Myometrial cell (primary cell): ENCODE data around the gene FAM237A. TPM values are rescaled to one million over a fixed set of nuclear protein-coding genes. Genes with fewer than 3 reads are reported as not detected.

Source experiments
- total RNA-seq: library from RNA; depleted of rRNA; stranded (reverse); fragments of >200 nt; gene quantifications from 2 replicates; pipeline ENCODE4 v1.2.3, GENCODE V29; 2015

FAM237A gene
- total RNA-seq, result not detected in 2 replicates

DNA sequence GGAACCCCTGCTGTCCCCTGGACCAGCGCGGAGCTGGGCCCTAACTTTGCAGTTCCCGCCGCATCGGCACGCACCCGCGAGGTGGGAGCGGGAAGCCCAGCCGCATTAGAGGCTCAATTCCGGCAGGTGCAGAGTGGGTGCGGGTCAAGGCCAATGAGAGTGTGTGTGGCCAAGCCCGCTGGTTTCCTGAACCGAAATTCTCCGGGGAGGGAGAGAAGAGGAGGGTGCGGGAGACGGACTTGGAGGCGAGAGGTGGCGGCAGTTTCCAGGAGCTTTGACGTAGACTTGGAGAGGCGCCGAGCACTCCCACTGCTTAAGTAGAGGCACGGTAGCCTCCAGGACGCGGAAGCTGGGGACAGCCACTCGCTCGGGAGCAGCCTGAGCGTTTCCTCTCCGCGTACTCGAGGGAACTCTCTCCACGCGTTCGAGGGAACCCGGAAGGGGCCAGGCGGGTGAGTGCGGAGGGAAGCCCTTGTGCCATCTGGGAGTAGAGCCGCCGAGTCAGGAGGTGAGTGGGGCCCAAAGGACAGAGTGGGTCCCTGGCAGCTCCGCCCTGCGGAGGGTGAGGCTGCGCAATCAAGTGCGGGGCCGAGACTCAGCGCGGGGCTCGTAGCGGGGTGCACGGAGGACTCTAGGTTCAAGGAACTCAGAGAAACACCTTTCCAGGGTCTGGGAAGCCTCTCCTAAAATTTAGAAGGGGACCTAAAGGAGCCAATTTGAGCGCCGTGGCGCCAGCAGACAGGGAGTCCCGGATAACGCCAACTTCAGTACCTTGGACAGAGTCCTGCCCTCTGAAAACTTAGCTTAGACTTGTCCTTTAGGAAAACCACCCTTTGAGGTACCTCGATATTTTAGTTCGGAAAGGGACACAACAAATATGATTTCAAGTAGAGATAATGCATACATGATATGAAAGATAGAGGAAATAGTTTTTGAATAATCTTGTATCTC is at the start of gene FAM237A:
FAM237A (plus strand) TSS at position 413 of the 951 bp plus-strand sequence. CDS start 1,750 bp downstream, outside the sequence.

Other genes with a start within 250 kb of the FAM237A start
- gene ADAM23, start 199.0 kb upstream of the FAM237A start, total RNA-seq, result 2.7 and 4.0 TPM in 2 replicates
- not detected in 2 replicates for gene DYTN, start 75.9 kb downstream of the FAM237A start, total RNA-seq
- 0.29 and 0.53 TPM in 2 replicates for gene MDH1B, start 122.8 kb downstream of the FAM237A start, total RNA-seq
- gene FASTKD2, start 123.1 kb downstream of the FAM237A start, total RNA-seq, result 32.9 and 34.6 TPM in 2 replicates